Body of pancreas (tissue), 4 donors: Measurements from ENCODE around the gene IGLL5. TPM values are rescaled to one million over a fixed set of nuclear protein-coding genes. Genes with fewer than 3 reads are reported as not detected.

Experiments used
- ATAC-seq: fragments of 150-250 bp; one replicate; pipeline ENCODE4 v1.9.1; 2016
- DNase-seq, 4 donors: peaks; one replicate each; pipeline ENCODE4 v3.0.0-alpha.2; 2019
- H3K27ac ChIP-seq, 4 donors: fragments of 200-600 bp; sonication (generic); 1 replicate in 3 of 4; 2 replicates in 1 of 4; pipeline versions ENCODE4 v1.5.1 to v1.6.1; 2016 to 2019; ENCODE audit warnings: mild to moderate bottlenecking in 1 of 4, mixed read lengths in 1 of 4, moderate library complexity in 1 of 4
- H3K27me3 ChIP-seq, 2 donors: fragments of 200-600 bp; sonication (generic); one replicate each; pipeline ENCODE4 v1.6.0; 2016; ENCODE audit warnings: mild to moderate bottlenecking in 1 of 2
- H3K36me3 ChIP-seq, 2 donors: fragments of 200-600 bp; sonication (generic); replicated peaks in 1 of 2; 2 replicates each; pipeline ENCODE4 v1.5.1; 2016; ENCODE audit warnings: low read depth in 2 of 2; ENCODE audit not compliant: insufficient read depth in 1 of 2
- H3K4me1 ChIP-seq: fragments of 200-600 bp; sonication (generic); one replicate; pipeline ENCODE4 v1.6.0; 2016
- H3K4me3 ChIP-seq, 2 donors: fragments of 200-600 bp; sonication (generic); 1 replicate in 1 of 2; 2 replicates in 1 of 2; pipeline ENCODE4 v1.5.1; 2016 to 2019
- H3K9me3 ChIP-seq, 3 donors: fragments of 200-600 bp; sonication (generic); 1 replicate in 2 of 3; 2 replicates in 1 of 3; pipeline ENCODE4 v1.5.1; 2016
- POLR2A ChIP-seq, 3 donors: fragments of 450-650 bp; IDR thresholded peaks; one replicate each; pipeline ENCODE4 v1.6.1; 2016; ENCODE audit warnings: antibody characterized with exemption in 3 of 3, mild to moderate bottlenecking in 2 of 3
- WGBS, 2 donors: methylation state at CpG; one replicate each; pipeline ENCODE4 v1.1.5; 2017; 5-methylcytosine and 5-hydroxymethylcytosine counted together
- intact Hi-C: fragments of 100-400 bp; cut with DNase I; formaldehyde crosslinking; loops from one replicate; pipeline ENCODE4 v1.15.1; 2023
- total RNA-seq, 2 donors: library from RNA; depleted of rRNA; stranded (reverse); fragments of >200 nt; gene quantifications; one replicate each; pipeline ENCODE4 v1.1.0, GENCODE V29; 2016
- TF ChIP-seq, protein P1 (sequence below), 7 experiments: fragments of 450-650 bp in 4 of 7; fragments of 200-600 bp in 3 of 7; sonication (generic) in 3 of 7; IDR thresholded peaks; one replicate each; pipeline ENCODE4 v1.5.1; 2016 to 2019; ENCODE audit warnings: antibody characterized with exemption in 7 of 7

Gene IGLL5
- total RNA-seq, 2 donors from 2014 or later = 3.4 to 5.3 TPM

DNA sequence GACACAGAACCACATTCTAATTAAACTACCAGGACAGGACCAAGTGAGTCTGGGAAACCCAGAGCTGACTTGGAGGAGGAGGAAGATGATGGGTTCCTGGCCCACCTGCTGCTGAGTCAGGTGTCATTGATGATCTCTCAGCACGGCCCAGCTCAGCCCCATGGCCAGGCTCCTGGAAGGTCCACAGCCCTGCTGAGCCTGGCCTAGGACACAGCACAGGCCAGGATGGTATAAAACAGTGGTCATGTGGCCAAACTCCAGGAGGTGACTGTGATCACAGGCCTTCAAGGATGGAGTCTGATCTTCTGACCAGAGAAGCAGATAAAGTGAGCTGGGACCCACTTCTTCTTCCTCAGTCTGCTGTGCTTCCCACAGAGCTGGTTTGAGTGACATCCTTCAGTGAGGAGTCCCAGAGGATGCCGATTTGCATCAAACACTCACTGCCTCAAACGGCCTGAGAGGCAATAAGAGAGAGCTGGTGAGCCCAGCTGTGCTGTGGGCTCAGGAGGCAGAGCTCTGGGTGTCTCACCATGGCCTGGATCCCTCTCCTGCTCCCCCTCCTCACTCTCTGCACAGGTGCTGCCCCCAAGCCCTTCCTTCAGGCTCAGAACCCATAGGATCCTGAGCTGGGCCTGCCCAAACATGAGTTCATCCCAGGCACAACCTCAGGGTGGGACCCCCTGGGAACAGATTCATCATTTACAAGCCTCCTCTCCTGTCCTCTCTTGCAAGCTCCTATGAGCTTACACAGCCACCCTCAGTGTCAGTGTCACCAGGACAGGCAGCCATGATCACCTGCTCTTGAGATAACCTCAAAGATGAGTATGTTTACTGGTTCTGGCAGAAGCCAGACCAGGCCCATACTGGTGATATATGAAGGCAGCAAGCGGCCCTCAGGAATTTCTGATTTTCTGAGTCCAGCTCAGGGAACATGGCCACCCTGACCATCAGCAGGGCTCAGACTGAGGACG, 37.7 kb upstream of the IGLL5 start:
- ATAC-seq (no peak), DNase-seq (no peak)
- TF ChIP-seq POLR2A (IDR thresholded peaks at IDR 0.05) = no peak
- TF ChIP-seq, protein P1, sequence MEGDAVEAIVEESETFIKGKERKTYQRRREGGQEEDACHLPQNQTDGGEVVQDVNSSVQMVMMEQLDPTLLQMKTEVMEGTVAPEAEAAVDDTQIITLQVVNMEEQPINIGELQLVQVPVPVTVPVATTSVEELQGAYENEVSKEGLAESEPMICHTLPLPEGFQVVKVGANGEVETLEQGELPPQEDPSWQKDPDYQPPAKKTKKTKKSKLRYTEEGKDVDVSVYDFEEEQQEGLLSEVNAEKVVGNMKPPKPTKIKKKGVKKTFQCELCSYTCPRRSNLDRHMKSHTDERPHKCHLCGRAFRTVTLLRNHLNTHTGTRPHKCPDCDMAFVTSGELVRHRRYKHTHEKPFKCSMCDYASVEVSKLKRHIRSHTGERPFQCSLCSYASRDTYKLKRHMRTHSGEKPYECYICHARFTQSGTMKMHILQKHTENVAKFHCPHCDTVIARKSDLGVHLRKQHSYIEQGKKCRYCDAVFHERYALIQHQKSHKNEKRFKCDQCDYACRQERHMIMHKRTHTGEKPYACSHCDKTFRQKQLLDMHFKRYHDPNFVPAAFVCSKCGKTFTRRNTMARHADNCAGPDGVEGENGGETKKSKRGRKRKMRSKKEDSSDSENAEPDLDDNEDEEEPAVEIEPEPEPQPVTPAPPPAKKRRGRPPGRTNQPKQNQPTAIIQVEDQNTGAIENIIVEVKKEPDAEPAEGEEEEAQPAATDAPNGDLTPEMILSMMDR (IDR thresholded peaks at IDR 0.05) = no peak
- no peaks in the 10 kb centered on the region for H3K27me3 ChIP-seq
- no peak overlapping the region for H3K4me3 ChIP-seq
- H3K9me3 ChIP-seq = no peaks in the 10 kb centered on the region
- intact Hi-C loops = no loop called here
- H3K36me3 ChIP-seq = no peaks in the 10 kb centered on the region
- H3K4me1 ChIP-seq = no peaks in the 10 kb centered on the region
- 20 to 59% methylated on average over 3 to 5 of the region's 5 CpGs for WGBS, 2 donors
- no peak overlapping the region for H3K27ac ChIP-seq

DNA sequence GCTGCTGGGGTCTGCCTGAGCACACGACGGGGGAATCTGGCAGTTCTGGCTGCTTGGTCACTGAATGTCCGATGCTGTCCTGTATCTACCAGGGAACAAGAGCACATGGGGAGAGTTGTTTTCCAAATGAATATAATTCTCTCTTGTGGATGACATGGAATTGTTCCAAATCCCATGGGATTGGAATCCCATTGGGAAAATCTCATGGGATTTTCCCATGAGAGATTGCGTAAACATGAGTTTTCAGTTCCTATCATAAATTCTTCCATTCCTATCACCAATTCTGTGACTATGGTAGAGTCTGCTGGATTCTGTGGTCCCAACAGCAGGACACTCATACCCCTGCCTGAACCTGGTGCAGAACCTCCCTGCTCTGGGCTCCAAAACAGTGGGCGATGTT, 35.6 kb upstream of the IGLL5 start:
- no peaks in the 10 kb centered on the region for H3K9me3 ChIP-seq
- TF ChIP-seq, protein P1 (IDR thresholded peaks at IDR 0.05) = no peak
- TF ChIP-seq POLR2A (IDR thresholded peaks at IDR 0.05) = no peak
- H3K36me3 ChIP-seq = no peaks in the 10 kb centered on the region
- no peaks in the 10 kb centered on the region for H3K4me1 ChIP-seq
- intact Hi-C loops = no loop called here
- no peak overlapping the region for H3K27ac ChIP-seq
- no peak overlapping the region for H3K4me3 ChIP-seq
- 80 to 81% methylated on average over 3 to 5 of the region's 5 CpGs for WGBS, 2 donors
- DNase-seq = no peak
- no peak for ATAC-seq
- no peaks in the 10 kb centered on the region for H3K27me3 ChIP-seq

DNA sequence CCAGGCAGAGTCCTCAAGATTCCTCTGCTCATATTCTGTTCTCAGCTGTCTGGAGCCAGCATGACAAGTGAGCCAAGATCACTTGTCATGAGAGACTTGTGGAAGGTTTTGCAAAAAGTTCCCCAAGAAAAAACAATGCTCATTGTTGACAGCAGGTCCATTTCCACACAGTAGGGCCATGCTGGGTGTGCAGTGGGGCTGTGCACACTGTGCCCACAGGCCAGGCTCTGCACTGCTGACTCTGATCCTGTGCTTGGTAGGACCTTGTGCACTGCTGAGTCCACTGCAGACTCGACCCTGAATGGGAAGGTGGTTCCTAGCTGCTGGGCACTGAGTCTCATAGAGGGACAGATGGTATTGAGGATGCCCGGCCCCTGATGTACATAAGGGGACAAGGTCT, 33.9 kb upstream of the IGLL5 start:
- ATAC-seq = no peak
- 32 to 35% methylated on average over 2 of the region's 2 CpGs for WGBS, 2 donors
- intact Hi-C loops = no loop called here

DNA sequence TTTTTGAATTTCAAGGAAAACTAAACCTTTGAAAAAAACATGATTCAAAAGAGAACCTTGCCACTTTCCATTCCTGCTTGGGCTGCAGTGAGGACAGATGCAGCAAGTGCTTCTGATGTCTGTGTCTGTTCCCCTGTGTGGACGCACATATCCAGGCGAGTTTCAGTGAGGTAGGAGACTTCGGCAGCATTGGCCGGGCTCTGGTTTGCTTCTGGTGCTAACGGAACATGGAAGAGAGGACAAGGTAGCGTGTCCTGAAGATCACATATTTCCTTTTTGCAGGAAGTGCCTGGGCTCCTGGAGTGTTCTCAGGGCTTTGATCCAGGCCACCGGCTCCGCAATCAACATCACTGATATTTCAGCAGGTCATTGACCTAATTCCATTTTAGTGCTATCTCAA, 33.1 kb upstream of the IGLL5 start:
- no peak for DNase-seq
- intact Hi-C loops = no loop called here
- WGBS, 2 donors = 43 to 61% methylated on average over 8 of the region's 8 CpGs

More for the DNA sequence above, 33.9 kb upstream of the IGLL5 start:
- H3K4me1 ChIP-seq = no peaks in the 10 kb centered on the region
- DNase-seq = no peak
- H3K27ac ChIP-seq = no peak overlapping the region
- H3K36me3 ChIP-seq = no peaks in the 10 kb centered on the region
- H3K27me3 ChIP-seq = no peaks in the 10 kb centered on the region
- no peaks in the 10 kb centered on the region for H3K9me3 ChIP-seq
- no peak for TF ChIP-seq POLR2A (IDR thresholded peaks at IDR 0.05)
- TF ChIP-seq, protein P1 (IDR thresholded peaks at IDR 0.05) = no peak
- H3K4me3 ChIP-seq = no peak overlapping the region

More for the DNA sequence above, 33.1 kb upstream of the IGLL5 start:
- Histone ChIP-seq H3K27me3 (no peaks in the 10 kb centered on the region), H3K4me1 (no peaks in the 10 kb centered on the region), H3K27ac (no peak overlapping the region), H3K36me3 (no peaks in the 10 kb centered on the region), H3K9me3 (no peaks in the 10 kb centered on the region), H3K4me3 (no peak overlapping the region)
- no peak for ATAC-seq
- no peak for TF ChIP-seq POLR2A (IDR thresholded peaks at IDR 0.05)
- TF ChIP-seq, protein P1 (IDR thresholded peaks at IDR 0.05) = no peak
